ENCODE measurements around the gene BFSP2.
"Not testable (repeated sequence)": the region's sequence is repeated elsewhere in the genome, so short reads cannot be mapped to it uniquely, and the experiment has no call there.

The BFSP2 gene

GRCh38 chr3:133479895-133480669 lies 80.2 kb downstream of the BFSP2 start:
- no peak for DNase-seq (ENCODE audit: low read depth)

DNA sequence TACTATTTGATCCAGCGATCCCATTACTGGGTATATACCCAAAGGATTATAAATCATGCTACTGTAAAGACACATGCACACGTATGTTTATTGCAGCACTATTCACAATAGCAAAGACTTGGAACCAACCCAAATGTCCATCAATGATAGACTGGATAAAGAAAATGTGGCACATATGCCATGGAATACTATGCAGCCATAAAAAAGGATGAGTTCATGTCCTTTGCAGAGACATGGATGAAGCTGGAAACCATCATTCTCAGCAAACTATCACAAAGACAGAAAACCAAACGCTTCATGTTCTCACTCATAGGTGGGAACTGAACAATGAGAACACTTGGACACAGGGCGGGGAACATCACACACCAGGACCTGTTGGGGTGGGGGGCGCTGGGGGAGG lies 82.6 kb downstream of the BFSP2 start:
- DNase-seq (ENCODE audit: low read depth) = not testable (repeated sequence)

- no peak for DNase-seq (ENCODE audit: low read depth)
These were observed 86.8 kb downstream of the BFSP2 start for GRCh38 chr3:133486658-133487057.

GRCh38 chr3:133487204-133487603 lies 87.3 kb downstream of the BFSP2 start:
- no peak for DNase-seq (ENCODE audit: low read depth)

DNA sequence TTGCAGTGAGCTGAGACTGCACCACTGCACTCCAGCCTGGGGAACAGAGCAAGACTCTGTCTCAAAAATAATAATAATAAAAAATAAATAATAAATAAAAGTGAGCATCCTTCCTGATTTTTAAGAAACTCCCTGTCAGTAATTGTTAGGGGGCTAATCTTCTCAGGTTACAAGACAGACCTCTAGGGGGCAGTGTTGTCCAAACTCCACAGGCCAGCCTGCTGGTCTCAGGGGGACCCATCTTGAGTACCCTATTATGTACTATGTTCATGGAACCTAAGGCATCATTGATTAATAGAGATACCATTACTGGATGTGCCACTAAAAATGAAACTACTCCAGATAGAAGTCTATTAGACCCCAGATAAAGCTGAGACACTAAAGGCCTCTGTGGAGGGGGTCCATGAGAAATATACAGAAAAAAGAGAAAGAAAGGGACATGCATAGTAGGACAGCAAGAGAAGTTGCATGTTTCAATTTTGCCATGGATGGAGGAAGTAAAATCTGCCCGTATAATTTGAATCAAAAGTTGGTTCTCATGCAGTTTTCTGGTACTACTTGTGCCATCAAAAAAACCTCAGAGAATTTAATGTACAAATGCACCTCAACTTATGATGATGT lies 88.2 kb downstream of the BFSP2 start:
- peak; percentile 30 for DNase-seq (ENCODE audit: low read depth)

GRCh38 chr3:133488785-133489367 lies 89.0 kb downstream of the BFSP2 start:
- DNase-seq (ENCODE audit: low read depth) = no peak

GRCh38 chr3:133489466-133490085 lies 89.7 kb downstream of the BFSP2 start:
- no peak for DNase-seq (ENCODE audit: low read depth)

- peak; percentile 57 for DNase-seq (ENCODE audit: low read depth)
These were observed 90.9 kb downstream of the BFSP2 start for GRCh38 chr3:133490468-133491351.

DNA sequence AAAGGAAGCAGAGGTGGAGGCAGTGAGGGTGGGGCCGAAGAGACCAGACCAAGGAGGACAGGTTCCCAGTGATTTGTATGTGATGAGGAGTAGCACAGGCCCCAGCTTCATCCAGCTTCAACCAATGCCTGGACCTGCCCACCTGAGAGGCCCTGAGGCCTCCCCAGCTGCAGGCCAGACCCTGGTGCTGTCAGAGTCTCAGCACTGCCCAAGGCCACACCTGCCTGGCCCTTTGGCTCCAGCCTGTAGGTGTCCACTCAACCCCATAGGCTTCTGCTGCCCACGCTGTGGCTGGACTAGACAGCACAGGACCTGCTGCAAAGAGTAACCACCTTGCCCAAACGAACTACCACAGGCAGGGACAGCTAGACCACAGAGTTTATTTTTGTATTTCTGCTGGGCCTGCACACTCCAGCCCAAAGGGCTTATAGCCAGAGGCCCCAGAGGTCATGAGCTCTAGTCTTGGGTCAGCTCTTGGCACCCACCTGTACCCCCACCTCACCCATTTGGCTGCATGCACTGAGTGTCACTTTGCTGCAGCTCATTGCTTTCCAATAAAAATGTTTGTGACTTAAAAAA lies 91.7 kb downstream of the BFSP2 start:
- no peak for DNase-seq (ENCODE audit: low read depth)

DNA sequence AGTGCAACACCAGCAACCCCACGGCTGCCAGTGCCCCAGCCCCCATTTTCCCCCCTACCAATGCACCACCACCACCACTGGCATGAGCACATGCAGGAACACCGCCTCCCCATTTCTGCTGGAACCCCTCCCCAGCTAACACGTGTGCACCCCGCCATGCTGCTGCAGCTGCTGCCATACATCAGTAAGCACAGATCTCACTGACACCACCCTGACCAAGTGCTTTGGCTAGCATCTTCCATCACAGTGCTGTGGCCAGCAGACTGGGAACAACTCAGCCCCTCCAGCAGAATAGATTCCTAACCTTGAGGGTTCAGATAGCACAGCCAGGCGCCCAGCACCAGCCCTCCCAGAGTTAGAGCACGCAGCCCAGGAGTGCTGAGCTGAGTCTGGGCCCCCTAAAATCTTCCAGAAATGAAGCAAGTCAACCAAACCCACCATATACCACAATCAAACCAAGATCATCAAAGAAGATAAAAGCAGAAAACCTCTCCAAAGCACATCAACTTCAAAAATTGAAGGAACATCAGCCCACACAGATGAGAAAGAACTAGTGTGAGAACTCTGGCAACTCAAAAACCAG lies 92.4 kb downstream of the BFSP2 start:
- no peak for DNase-seq (ENCODE audit: low read depth)

GRCh38 chr3:133494469-133494868 lies 94.6 kb downstream of the BFSP2 start:
- DNase-seq (ENCODE audit: low read depth) = no peak

GRCh38 chr3:133502542-133502941 lies 102.7 kb downstream of the BFSP2 start:
- not testable (repeated sequence) for DNase-seq (ENCODE audit: low read depth)

DNA sequence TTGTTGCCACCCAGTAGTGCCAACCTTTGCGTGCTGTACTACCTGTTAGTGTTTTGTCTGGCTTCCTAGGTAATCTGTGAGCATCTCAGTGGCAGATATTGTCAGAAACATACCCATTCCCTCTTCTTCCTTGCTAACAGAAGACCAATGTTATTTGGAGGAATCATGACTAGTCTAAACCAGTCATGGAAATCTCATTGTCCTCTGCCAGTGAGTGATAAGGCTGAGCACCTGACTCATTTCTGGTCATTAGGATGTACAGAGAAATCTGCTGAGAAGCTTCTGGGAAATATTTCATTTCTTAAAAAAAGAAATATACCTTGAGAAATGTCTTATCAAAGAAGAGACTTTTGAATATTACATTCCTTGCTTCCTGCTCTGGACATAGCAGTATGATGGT lies 103.6 kb downstream of the BFSP2 start:
- DNase-seq (ENCODE audit: low read depth) = no peak

DNA sequence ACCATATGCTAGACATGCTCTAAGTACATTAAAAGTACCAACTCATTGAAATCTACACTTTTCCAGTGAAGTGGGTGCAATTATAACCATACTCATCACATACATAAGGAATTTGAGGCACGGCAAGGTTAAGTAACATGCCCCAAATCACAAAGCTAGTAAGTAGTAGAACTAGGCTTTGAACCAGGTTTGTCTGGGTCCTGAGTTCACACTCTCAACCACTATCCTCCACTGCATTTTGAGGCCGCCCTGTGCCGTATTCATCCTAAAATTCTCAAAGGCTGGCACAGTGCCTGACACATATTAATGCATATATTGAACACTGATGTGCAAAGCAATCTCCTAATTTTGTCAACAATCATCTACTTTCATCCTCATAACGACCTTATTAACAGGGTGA lies 104.9 kb downstream of the BFSP2 start:
- DNase-seq (ENCODE audit: low read depth) = no peak

DNA sequence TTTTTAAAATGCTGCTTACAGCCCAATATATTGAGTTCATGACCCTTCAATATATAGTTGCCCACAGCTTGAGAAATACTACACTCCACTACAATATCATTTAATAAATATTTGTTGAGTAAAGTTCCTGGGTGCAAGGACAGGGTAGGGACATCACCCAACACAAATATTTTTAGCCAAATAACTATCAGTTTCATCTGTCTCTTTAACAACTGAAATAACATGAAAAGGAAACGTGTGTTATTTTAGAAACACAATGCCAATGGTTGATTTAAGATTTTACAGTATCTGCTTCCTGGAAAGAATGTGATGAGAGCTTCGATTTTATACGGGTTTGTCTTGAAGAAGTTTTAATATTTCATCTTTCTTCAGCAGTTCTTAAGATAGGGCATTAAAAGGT lies 106.0 kb downstream of the BFSP2 start:
- DNase-seq (ENCODE audit: low read depth) = no peak

GRCh38 chr3:133506215-133506901 lies 106.5 kb downstream of the BFSP2 start:
- DNase-seq (ENCODE audit: low read depth) = no peak

DNA sequence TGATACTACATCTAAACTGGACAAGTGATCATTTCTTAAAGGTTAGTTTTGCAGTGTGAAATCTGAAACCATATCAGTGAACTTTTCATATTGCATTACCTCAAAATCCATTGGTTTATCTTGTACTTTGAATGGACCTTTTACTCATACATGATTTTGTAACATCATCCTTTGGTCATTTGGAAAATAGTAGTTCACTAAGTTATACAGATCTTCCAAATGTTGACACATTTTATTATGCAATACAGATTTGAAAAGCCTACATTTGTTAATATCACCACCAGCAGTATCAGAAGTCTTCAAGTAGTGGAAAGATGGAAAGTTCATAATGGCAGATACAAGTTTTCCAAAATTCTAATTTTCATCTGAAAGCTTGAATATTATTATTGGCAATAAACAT lies 109.6 kb downstream of the BFSP2 start:
- DNase-seq (ENCODE audit: low read depth) = no peak

- no peak for DNase-seq (ENCODE audit: low read depth)
These were observed 112.7 kb downstream of the BFSP2 start for GRCh38 chr3:133512416-133513089.

DNA sequence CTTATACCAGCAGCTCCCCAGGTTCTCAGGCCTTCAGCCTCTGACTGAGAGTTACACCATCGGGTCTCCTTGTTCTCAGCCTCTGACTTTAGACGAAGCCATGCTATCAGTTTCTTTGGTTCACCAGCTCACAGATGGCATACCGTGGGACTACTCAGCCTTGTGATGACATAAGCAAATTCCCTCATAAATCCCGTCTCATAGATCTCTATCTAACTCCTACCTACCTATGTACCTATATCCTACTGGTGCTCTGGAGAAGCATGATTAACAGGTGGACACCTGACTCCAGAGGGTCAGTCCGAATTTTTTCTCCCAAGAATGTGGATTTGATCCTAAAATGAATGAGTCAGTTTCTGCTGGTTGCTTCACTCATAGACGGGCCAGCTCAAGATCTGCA lies 114.6 kb downstream of the BFSP2 start:
- DNase-seq (ENCODE audit: low read depth) = no peak

- DNase-seq (ENCODE audit: low read depth) = no peak
These were observed 115.3 kb downstream of the BFSP2 start for GRCh38 chr3:133515127-133515526.
